Embryonic facial prominence (tissue), 1 donor: ENCODE measurements around the gene PANK2.
"Not testable (repeated sequence)": the region's sequence is repeated elsewhere in the genome, so short reads cannot be mapped to it uniquely, and the experiment has no call there.

ENCODE experiments used
- DNase-seq: peaks from one replicate; pipeline ENCODE4 v3.0.0-alpha.2; 2016; ENCODE audit errors: extremely low spot score

Gene PANK2

DNA sequence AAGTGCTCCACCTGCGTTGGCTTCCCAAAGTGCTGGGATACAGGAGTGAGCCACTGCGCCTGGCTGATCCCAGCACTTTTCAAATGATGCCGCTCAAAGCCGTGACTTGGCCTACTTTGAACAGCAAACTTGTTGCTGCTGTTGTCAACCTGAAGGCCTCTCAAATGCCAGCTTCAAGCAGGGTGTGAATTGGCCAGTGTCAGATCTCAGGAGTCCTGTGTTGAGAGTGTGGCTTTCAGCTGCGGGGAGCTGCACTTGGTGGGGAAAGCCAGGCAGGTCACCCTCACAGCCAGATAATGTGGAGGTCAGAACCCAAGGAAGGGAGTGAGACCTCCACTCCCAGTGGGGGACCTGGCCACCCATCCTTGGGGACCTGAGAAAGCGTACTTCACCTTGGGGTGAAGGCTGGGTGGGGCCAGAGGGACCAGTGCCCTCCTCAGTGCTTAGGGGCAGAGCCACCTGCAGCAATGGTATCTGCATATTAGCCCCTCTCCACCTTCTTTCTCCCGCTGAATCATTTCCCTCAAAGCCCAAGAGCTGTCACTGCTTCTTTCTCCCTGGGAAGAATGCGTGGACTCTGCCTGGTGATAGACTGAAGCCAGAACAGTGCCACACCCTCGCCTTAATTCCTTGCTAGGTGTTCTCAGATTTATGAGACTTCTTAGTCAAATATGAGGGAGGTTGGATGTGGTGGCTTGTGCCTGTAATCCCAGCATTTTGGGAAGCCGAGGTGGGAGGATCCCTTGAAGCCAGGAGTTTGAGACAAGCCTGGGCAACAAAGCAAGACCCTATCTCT, 19.1 kb upstream of the PANK2 start:
- DNase-seq: no peak

DNA sequence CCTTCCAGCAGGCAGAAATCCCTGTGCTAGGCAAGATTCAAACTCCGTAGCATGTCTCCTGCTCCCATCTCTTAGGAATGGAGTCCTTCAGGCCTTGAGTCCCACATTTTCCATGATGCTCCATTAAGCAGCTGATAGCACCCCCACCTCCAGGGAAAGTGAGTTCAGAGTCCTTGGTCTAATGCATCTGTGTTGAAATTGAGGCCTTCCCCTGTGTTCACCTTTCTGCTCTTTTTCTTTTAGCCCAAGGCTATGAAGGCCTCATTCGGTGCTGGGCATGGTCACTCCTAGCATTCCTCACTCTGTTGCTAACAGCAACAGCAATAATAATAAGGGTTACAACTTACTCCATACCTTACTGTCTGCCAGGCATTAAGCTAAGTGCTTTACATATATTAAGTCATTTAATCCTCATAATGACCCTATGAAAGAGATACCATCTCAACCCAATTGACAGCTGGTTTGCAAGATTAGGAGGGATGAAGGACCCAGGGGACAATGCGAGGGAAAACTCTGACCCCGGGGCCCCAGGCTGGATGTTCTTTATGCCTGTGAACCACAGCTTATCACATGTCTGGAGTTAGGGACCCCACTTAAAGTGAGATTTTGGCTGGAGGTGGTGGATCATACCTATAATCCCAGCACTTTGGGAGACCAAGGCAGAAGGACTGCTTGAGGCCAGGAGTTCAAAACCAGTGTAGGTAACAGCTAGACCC, 17.5 kb upstream of the PANK2 start:
- no peak for DNase-seq

DNA sequence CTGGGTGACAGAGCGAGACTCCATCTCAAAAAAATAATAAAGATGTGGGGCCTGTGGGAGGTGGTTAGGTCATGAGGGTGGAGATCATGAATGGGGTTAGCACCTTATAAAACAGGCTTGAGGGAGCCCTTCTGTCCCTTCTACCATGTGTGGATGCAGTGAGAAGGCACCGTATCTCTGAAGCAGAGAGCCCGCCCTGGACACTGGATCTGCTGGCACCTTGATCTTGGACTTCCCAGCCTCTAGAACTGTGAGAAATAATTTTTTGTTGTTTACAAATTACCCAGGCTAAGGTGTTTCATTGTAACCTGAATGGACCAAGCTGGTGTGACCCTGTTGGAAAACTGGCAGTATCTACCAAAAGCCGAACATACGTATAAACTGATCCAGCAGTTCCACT, 15.7 kb upstream of the PANK2 start:
- no peak for DNase-seq

GRCh38 chr20:3874194-3874844, 14.9 kb upstream of the PANK2 start:
- no peak for DNase-seq

- no peak for DNase-seq
Observed at GRCh38 chr20:3875378-3875974, 13.7 kb upstream of the PANK2 start.

DNA sequence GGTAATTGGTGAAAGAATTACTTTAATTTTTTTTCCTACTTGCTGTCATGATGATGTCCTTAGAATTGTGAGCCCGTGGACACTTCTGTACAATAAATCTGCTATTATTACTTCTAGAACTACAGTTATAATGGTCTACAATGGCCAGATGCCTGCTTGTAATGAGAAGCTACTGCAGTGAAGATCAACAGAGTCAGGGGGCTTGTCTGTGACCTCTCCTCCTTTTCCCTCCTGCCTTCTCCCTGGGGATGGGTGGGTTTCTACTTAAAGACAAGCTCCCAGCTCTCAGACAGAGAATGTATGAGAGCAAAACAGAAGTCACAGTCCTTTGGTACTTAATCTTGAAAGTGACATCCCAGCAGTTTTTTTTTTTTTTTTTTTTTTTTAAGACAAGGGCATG, 13.2 kb upstream of the PANK2 start:
- DNase-seq: no peak

- DNase-seq: no peak
Observed at GRCh38 chr20:3876676-3877075, 12.5 kb upstream of the PANK2 start.

GRCh38 chr20:3878921-3879274, 10.3 kb upstream of the PANK2 start:
- not testable (repeated sequence) for DNase-seq

DNA sequence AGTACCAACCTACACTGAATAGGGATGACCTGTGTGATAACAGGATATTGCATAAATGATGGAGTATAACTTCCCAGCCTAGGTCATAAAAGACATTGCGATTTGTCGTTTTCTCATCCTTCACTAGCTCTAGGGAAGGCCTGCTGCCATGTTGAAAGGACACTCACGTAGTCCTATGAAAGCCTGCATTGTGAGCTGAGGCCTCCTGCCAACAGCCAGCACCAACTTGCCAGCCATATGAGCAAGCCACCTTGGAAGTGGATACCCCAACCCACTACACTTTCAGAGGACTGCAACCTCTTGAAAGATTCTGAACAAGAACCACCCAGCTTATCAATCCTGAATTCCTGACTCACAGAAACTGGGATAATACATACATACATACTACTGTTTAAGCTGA, 3.5 kb upstream of the PANK2 start:
- DNase-seq: no peak

DNA sequence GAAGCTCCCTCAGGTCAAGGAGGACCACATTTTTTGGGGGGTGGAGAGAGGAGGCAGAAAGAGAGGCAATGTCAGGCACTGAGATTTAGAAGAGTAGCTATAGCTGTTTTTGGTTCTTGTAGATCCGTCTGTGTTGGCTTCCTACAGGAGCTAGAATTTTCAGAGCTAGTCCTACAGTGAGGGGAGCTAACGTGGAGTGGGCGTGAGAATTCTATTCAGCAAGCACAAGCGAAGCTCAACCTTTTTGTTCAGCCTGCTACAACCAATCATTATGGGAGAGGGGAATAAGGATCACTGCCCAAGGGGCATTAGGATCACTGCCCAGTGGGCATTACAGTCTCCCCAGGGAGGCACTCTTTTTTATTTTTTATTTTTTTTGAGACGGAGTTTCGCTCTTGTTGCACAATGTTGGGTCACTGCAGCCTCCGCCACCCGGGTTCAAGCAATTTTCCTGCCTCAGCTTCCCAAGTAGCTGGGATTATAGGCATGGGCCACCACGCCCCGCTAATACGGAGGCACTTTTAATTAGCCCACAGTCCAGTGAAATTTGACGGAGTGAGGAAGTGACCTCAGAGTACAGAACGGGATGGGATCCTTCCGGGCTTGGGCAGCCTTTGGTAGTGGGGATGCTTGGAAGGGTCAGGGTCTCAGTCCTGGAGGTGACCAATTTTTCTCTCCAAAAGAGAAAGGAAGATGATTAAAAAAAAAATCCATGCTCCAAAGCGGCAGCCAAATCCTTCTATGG, 1.1 kb upstream of the PANK2 start:
- DNase-seq: no peak

DNA sequence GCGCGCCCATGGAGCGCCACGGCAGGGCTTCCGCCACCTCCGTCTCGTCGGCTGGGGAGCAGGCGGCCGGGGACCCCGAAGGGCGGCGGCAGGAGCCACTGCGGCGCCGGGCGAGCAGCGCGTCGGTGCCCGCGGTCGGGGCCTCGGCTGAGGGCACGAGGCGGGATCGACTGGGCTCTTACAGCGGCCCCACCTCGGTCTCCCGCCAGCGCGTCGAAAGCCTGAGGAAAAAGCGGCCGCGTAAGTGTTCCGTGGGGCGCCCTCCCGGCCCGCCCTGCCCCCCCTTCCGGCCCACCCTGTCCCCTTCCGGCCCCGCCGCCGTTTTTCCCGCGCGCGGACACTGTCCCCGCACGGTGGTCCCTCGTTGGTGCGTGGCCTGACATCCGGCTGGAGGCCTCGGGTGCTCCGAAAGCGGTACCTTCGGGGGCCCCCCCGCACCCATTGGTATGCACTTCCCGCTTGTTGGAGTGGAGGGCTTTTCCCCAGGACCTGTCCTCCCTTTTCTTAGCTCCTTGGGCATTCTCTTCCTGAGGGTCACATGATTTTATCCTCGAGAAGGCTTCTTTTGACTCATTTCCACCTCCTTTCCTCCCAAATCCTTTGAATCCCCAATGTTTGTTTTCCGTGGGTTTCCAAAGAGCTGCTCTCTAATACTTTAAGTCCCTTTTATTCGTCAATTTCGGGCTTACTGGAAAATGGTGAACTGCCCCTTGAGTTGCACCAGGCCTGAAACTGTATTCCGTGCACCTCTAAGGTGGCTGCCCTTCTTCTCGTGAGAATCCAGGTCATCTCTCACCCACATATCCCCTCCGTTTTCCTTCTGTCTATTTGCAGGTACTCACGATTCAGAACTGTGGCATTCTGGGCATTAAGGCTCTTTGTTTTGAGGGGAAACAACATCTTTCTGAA, 556 bp downstream of the PANK2 start:
- no peak for DNase-seq

DNA sequence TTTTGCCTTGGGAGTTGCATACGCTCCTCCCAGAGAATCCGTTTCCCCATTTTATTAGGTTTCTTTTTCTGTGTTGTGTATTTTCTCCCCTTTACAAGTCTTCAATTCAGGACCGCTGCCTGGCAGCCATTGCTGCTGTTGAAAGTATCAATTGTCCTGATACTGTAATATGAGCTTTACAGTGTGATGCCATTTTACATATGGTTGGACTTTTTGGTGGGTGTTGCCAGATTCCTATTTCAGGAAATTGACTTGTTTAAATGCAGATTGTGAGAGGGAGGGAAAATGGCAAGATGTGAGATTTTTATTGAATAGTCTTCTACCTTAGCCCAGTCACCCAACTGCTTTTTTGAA, 1.2 kb downstream of the PANK2 start:
- no peak for DNase-seq

- no peak for DNase-seq
Observed at GRCh38 chr20:3890999-3891929, 2.1 kb downstream of the PANK2 start.

DNA sequence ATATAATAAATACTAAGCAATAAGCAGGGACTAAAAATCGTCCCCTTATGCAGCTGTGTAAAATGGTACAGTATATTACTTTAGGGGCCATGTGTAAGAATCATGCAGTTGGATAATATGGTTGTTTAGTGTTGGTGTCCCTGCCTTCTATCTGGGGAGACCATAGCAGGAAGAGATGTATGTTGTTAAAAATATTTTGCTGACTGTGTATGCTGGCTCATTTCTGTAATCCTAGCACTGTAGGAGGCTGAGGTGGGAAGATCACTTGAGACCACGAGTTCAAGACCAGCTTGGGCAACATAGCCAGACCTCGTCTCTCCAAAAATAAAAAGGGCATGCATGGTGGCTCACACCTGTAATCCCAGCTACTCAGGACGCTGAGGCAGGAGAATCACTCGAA, 5.6 kb downstream of the PANK2 start:
- DNase-seq: no peak

DNA sequence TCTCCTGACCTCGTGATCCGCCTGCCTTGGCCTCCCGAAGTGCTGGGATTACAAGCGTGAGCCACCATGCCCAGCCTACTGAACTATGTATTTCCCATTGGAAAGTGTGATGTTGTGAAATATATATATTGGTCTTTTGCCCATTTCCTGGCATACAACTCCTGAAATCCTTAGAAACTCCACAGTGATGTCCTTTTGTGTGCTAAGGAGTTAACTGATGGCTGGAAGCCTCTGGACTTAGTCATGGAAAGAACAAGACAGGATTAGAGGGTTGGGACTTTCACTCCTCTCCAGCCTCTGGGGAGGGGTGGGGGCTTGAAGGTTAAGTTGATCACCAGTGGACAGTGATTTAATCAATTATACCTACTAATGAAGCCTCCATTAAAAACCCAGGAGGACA, 7.1 kb downstream of the PANK2 start:
- DNase-seq: no peak

DNA sequence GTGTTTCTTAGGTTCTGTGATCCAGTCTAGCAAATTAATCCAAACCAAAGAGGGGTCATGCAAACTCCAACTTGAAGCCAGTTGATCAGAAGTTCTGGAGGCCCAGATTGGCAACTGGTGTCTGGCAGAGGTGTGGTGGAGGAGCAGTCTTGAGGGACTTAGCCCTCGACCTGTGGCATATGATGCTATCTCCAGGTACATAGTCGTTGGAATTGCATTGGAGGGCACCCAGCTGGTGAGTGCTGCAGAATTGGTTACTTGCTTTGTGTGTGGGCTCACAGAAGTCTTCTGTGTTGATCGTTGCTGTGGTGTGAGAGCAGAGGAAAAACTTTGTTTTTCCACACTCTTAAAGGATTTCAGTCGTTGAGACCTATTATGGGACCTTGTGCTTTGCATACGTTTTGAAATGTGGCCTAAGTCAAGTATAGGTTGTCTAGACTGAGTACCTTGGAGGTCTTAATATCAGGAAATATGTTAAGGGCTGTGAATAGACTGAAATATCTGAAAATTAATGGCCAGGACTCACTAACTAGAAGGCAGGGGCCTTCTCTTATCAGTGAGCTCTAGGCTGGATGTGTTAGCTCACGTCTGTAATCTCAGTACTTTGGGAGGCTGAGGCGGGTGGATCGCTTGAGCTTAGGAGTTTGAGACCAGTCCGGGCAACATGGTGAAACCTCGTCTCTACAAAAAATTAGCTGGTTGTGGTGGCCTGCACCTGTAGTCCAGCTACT, 7.8 kb downstream of the PANK2 start:
- DNase-seq: no peak

DNA sequence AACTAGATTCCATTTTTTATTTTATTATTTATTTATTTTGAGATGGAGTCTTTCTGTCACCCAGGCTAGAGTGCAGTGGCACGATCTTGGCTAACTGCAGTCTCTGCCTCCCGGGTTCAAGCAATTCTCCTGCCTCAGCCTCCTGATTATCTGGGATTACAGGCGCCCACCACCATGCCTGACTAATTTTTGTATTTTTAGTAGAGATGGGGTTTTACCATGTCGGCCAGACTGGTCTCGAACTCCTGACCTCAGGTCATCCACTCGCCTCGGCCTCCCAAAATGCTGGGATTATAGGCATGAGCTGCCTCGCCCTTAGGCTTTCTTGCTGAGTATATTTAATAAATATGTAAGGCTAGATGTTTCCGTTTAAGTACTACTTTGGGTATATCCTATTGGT, 9.0 kb downstream of the PANK2 start:
- not testable (repeated sequence) for DNase-seq

GRCh38 chr20:3898639-3899038, 9.5 kb downstream of the PANK2 start:
- no peak for DNase-seq

GRCh38 chr20:3900187-3900604, 11.0 kb downstream of the PANK2 start:
- DNase-seq: no peak
